SK-N-MC (cell line): ENCODE results near the gene DNTTIP2.
"Not testable (repeated sequence)": the region's sequence is repeated elsewhere in the genome, so short reads cannot be mapped to it uniquely, and the experiment has no call there.

ENCODE experiments used
- DNase-seq: peaks from one replicate; pipeline ENCODE4 v3.0.0-alpha.2; 2011; ENCODE audit warnings: low read depth, low spot score
- H3K27ac ChIP-seq: fragments of 200-600 bp; sonication (generic); 2 replicates; pipeline ENCODE4 v1.5.1; 2016; ENCODE audit warnings: mixed run types
- H3K36me3 ChIP-seq: fragments of 200-600 bp; sonication (generic); 2 replicates; pipeline ENCODE4 v1.6.1; 2017; ENCODE audit warnings: antibody characterized with exemption, low read length, mixed read lengths; ENCODE audit not compliant: insufficient read depth
- H3K4me3 ChIP-seq: fragments of 200-600 bp; sonication (generic); 2 replicates; pipeline ENCODE4 v1.5.1; 2016
- H3K9ac ChIP-seq: fragments of 200-600 bp; sonication (generic); 2 replicates; pipeline ENCODE4 v1.8.0; 2017; ENCODE audit warnings: mixed run types, mixed read lengths; ENCODE audit not compliant: insufficient read length
- H3K9me3 ChIP-seq: fragments of 200-600 bp; sonication (generic); 2 replicates; pipeline ENCODE4 v1.6.1; 2017; ENCODE audit warnings: low read depth, mild to moderate bottlenecking, antibody characterized with exemption, low read length, moderate library complexity, mixed read lengths
- EZH2 ChIP-seq: fragments of 200-600 bp; sonication (generic); IDR thresholded peaks from one replicate; pipeline ENCODE4 v1.6.1; 2017; ENCODE audit warnings: antibody characterized with exemption
- FOXP2 ChIP-seq: optimal IDR thresholded peaks from 2 replicates; pipeline ENCODE3; 2011; ENCODE audit warnings: mild to moderate bottlenecking, moderate library complexity; ENCODE audit not compliant: insufficient read depth; ENCODE audit errors: extremely low read length, control extremely low read depth
- POLR2AphosphoS5 ChIP-seq: IDR thresholded peaks from 2 replicates; pipeline ENCODE4 v1.6.1; 2012; ENCODE audit warnings: mild to moderate bottlenecking, low read depth, low read length, borderline replicate concordance

The DNTTIP2 gene

GRCh38 chr1:93878889-93879586 is at the start of gene DNTTIP2:
DNTTIP2 (minus strand) TSS chr1:93879206; CDS start chr1:93879148, 58 bp downstream.
- H3K27ac ChIP-seq, result peak within 1 kb of the TSS; percentile 87
- H3K9me3 ChIP-seq, result no peaks in the 10 kb centered on the region
- peak within 1 kb of the TSS; percentile 94 for H3K4me3 ChIP-seq
- H3K9ac ChIP-seq, result peak within 1 kb of the TSS; percentile 96
- H3K36me3 ChIP-seq, result peaks cover 39% of the 10 kb centered on the region
- TF ChIP-seq EZH2 (no peak), FOXP2 (peak; percentile 71), POLR2AphosphoS5 (peak; percentile 99)
- peak; percentile 48 for DNase-seq

- Histone ChIP-seq H3K27ac (no peak overlapping the region), H3K9ac (no peak overlapping the region), H3K9me3 (no peaks in the 10 kb centered on the region), H3K4me3 (no peak overlapping the region), H3K36me3 (no peaks in the 10 kb centered on the region)
- no peak for TF ChIP-seq POLR2AphosphoS5
- no peak for TF ChIP-seq FOXP2
- no peak for TF ChIP-seq EZH2
- DNase-seq, result no peak
Measured at GRCh38 chr1:93925206-93925605, 46.2 kb upstream of the DNTTIP2 start.

DNA sequence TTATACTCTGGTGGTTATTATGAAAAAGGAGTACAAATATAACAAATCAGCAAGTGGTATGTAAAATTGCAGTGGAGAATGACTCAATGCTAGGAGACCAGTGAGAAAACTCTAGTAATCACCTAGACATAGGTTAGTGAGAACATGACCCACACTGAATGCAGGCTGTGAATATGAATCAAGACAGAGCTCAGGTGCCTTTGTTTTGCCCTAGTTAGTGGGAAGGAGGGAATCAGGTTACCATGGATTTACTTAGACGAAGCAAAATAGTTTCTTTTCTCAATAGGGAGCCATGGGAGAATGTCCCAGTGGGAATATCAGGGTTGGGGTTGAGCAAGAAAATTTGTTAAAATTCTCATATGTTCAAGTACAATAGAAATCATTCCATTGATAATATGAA is 40.8 kb upstream of the DNTTIP2 start:
- Histone ChIP-seq H3K4me3 (no peak overlapping the region), H3K36me3 (no peaks in the 10 kb centered on the region), H3K27ac (no peak overlapping the region), H3K9me3 (no peaks in the 10 kb centered on the region), H3K9ac (no peak overlapping the region)
- DNase-seq, result no peak
- no peak for TF ChIP-seq POLR2AphosphoS5

DNA sequence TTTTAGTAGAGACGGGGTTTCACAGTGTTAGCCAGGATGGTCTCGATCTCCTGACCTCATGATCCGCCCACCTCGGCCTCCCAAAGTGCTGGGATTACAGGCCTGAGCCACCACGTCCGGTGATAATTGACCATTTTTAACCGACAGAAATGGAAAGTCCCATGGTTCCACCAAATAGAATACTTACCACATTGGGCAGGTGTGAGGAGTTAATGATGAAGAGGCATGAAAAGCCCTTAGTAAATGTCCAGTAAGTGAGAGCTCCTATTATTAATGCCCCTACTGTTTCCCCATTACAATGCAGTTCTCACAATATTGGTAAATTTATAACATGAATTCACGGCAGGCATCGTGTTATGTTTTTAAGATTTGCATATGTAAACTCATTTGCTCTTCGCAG is 38.3 kb upstream of the DNTTIP2 start:
- TF ChIP-seq EZH2, result no peak
- no peak for TF ChIP-seq FOXP2
- no peak for TF ChIP-seq POLR2AphosphoS5
- no peak for DNase-seq
- Histone ChIP-seq H3K36me3 (no peaks in the 10 kb centered on the region), H3K9me3 (no peaks in the 10 kb centered on the region), H3K27ac (no peak overlapping the region), H3K9ac (no peak overlapping the region), H3K4me3 (no peak overlapping the region)

DNA sequence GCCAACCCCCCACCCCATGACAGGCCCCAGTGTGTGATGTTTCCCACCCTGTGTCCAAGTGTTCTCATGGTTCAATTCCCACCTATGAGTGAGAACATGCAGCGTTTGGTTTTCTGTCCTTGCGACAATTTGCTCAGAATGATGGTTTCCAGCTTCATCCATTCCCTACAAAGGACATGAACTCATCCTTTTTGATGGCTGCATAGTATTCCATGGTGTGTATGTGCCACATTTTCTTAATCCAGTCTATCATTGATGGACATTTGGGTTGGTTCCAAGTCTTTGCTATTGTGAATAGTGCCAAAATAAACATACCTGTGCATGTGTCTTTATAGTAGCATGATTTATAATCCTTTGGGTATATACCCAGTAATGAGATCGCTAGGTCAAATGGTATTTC is 31.9 kb upstream of the DNTTIP2 start:
- not testable (repeated sequence) for H3K36me3 ChIP-seq, H3K9me3 ChIP-seq, H3K27ac ChIP-seq

GRCh38 chr1:93910305-93910704 is 31.3 kb upstream of the DNTTIP2 start:
- no peaks in the 10 kb centered on the region for H3K36me3 ChIP-seq
- DNase-seq, result no peak
- no peaks in the 10 kb centered on the region for H3K9me3 ChIP-seq
- TF ChIP-seq FOXP2 (no peak), POLR2AphosphoS5 (no peak)
- peak overlapping the region; percentile 92 for H3K4me3 ChIP-seq
- no peak overlapping the region for H3K9ac ChIP-seq
- H3K27ac ChIP-seq, result no peak overlapping the region

More for the DNA sequence above, 31.9 kb upstream of the DNTTIP2 start:
- not testable (repeated sequence) for H3K4me3 ChIP-seq, DNase-seq, H3K9ac ChIP-seq

DNA sequence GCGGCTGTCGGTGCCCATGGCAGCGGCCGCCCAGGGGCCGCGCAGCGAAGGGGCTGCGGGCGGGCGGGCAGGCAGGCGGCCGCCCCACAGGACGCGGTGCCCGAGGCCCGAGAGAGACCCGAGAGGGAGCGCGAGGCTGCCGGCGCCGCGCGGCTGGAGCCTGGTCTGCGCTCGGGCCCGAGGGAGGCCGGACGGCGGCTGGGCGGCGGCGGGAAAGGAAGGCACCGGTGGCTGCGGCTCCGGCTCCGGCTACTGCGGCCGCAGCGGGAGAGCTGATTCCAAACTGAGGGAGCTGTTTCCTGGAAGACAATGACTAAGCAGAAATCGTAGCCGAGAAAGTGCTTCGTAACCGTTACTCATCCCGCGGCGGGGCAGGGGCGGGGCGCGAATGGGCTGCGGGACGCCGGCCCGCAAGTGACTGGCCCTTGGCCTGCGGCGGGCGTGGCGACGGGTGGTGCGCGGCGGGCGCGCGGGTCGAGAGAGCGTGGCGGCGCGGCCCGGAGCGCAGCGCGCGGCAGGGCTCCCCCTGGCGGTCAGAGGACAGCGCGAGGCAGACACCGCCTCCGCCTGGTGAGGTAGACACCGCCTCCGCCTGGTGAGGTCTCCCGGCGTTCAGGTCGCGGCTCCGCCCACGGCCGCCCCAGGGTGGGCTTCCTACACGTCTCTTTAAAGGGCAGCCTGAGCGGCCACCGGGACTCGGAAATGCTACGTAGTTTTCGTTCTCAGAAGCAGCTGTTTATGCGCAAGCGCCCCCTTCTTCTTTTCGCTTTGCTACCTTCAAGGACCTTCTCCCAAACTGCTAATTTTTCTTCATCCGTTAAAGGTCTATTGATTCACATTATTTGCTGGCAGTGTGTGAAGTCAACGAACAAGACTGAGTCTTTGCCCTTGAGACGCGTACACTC is 30.4 kb upstream of the DNTTIP2 start, which contains the start of gene GCLM:
TSS of gene GCLM (minus strand) at position 285 of the 905 bp plus-strand sequence. CDS start at position 18, 267 bp downstream.
- no peaks in the 10 kb centered on the region for H3K36me3 ChIP-seq
- peak; percentile 34 for DNase-seq
- TF ChIP-seq EZH2, result no peak
- TF ChIP-seq POLR2AphosphoS5, result peak; percentile 64; the same call in 1 of the 2 replicates
- peak; percentile 20 for TF ChIP-seq FOXP2

DNA sequence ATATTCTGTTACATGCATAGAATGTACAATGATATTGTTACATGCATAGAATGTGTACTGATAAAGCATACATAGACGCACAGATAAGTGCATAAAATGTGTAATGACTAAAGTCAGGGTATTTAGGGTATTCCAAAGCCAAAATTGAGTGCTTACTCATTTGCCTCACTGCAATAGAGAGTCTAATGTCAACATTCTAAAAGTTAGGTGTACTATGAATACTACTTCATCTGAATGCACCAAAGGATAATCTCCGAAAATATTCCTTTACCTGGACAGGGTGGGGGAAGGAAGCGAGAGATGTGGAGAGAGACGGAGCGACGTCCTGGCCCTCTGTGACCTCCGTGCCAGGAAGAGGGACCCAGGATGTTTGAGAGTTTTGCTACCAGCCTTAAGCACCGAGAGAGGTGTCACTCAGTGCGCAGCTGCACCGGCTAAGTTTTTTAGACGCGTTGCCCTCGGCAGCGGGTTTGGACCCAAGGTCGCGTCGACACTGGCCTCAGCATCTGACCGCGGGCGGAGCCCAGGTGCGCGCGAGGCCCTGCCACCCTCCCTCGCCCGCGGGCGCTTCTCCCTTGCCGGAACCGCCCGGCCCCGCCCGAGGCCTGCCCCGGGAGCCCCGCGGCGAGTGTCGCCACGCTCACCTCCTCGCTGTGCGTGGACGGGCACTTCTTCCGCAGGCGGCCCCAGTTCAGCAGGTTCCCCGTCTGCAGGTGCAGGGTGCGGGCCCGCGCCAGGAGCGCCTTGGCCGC is 29.6 kb upstream of the DNTTIP2 start:
- Histone ChIP-seq H3K9me3 (no peaks in the 10 kb centered on the region), H3K9ac (peak overlapping the region; percentile 83), H3K36me3 (no peaks in the 10 kb centered on the region), H3K27ac (no peak overlapping the region), H3K4me3 (peak overlapping the region; percentile 92)
- TF ChIP-seq EZH2 (no peak), FOXP2 (no peak), POLR2AphosphoS5 (no peak)
- DNase-seq, result no peak

More for the DNA sequence above, 30.4 kb upstream of the DNTTIP2 start, which contains the start of gene GCLM:
- Histone ChIP-seq H3K9me3 (no peaks in the 10 kb centered on the region), H3K9ac (peak within 1 kb of the TSS; percentile 83), H3K4me3 (peak within 1 kb of the TSS; percentile 92), H3K27ac (no peak within 1 kb of the TSS)
